Cardiac muscle cell (in vitro differentiated cells and primary cell): ENCODE data around the gene MAP4. TPM values are rescaled to one million over a fixed set of nuclear protein-coding genes. Genes with fewer than 3 reads are reported as not detected.
A peak's percentile ranks its signal among the peaks of the same experiment; 100 is the strongest.
"Not testable (repeated sequence)": the region's sequence is repeated elsewhere in the genome, so short reads cannot be mapped to it uniquely, and the experiment has no call there.

Experiments
- DNase-seq, 2 donors: peaks; one replicate each; pipeline versions ENCODE4 v3.0.0 to v3.0.0-alpha.2; 2010 to 2017; ENCODE audit warnings: low read depth in 1 of 2, low spot score in 1 of 2
- H3K27ac ChIP-seq: fragments of 200-600 bp; sonication (generic); 2 replicates; pipeline ENCODE4 v1.5.1; 2016
- H3K27me3 ChIP-seq: fragments of 200-600 bp; sonication (generic); 2 replicates; pipeline ENCODE4 v1.6.0; 2016; ENCODE audit warnings: control low read depth
- H3K36me3 ChIP-seq: fragments of 200-600 bp; sonication (generic); 2 replicates; pipeline ENCODE4 v1.5.1; 2016; ENCODE audit warnings: control low read depth
- H3K4me1 ChIP-seq: fragments of 200-600 bp; sonication (generic); 2 replicates; pipeline ENCODE4 v1.8.1; 2017; ENCODE audit warnings: low read depth, mild to moderate bottlenecking, mixed run types
- H3K4me3 ChIP-seq: fragments of 200-600 bp; sonication (generic); 2 replicates; pipeline ENCODE4 v1.5.1; 2016; ENCODE audit warnings: mild to moderate bottlenecking
- H3K9me3 ChIP-seq: fragments of 200-600 bp; sonication (generic); 2 replicates; pipeline ENCODE4 v1.5.1; 2017; ENCODE audit warnings: low read depth, mild to moderate bottlenecking, control low read depth
- polyA plus RNA-seq: library from polyadenylated mRNA; unstranded; fragments of >200 nt; fragmentation: Nextera tagmentation; extraction: Ambion mirVana; gene quantifications from 2 replicates; pipeline ENCODE4 v1.2.1, GENCODE V29; 2016
- total RNA-seq: library from RNA; depleted of rRNA; stranded (reverse); fragments of >200 nt; gene quantifications from 2 replicates; pipeline ENCODE4 v1.2.3, GENCODE V29; 2016
- TF ChIP-seq, protein P1 (sequence below): IDR thresholded peaks from 2 replicates; pipeline ENCODE4 v1.5.1; 2012; ENCODE audit warnings: low read depth, mild to moderate bottlenecking, low read length

Gene MAP4
- total and polyA plus RNA-seq, 2 experiments from 2014 or later = 136 to 138 TPM

GRCh38 chr3:47838503-47838902, 177.7 kb downstream of the MAP4 start:
- no peak for DNase-seq
- H3K4me3 ChIP-seq = no peak overlapping the region
- peaks cover 35% of the 10 kb centered on the region for H3K36me3 ChIP-seq

GRCh38 chr3:47836986-47837385, 179.2 kb downstream of the MAP4 start:
- peaks cover 26% of the 10 kb centered on the region for H3K36me3 ChIP-seq
- no peak overlapping the region for H3K4me3 ChIP-seq
- no peaks in the 10 kb centered on the region for H3K9me3 ChIP-seq
- TF ChIP-seq, protein P1, sequence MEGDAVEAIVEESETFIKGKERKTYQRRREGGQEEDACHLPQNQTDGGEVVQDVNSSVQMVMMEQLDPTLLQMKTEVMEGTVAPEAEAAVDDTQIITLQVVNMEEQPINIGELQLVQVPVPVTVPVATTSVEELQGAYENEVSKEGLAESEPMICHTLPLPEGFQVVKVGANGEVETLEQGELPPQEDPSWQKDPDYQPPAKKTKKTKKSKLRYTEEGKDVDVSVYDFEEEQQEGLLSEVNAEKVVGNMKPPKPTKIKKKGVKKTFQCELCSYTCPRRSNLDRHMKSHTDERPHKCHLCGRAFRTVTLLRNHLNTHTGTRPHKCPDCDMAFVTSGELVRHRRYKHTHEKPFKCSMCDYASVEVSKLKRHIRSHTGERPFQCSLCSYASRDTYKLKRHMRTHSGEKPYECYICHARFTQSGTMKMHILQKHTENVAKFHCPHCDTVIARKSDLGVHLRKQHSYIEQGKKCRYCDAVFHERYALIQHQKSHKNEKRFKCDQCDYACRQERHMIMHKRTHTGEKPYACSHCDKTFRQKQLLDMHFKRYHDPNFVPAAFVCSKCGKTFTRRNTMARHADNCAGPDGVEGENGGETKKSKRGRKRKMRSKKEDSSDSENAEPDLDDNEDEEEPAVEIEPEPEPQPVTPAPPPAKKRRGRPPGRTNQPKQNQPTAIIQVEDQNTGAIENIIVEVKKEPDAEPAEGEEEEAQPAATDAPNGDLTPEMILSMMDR = no peak
- DNase-seq = no peak
- H3K4me1 ChIP-seq = no peaks in the 10 kb centered on the region
- H3K27ac ChIP-seq = no peak overlapping the region
- no peaks in the 10 kb centered on the region for H3K27me3 ChIP-seq

More at GRCh38 chr3:47838503-47838902, 177.7 kb downstream of the MAP4 start:
- TF ChIP-seq, protein P1 = no peak
- Histone ChIP-seq H3K27ac (no peak overlapping the region), H3K9me3 (no peaks in the 10 kb centered on the region), H3K27me3 (no peaks in the 10 kb centered on the region), H3K4me1 (no peaks in the 10 kb centered on the region)

DNA sequence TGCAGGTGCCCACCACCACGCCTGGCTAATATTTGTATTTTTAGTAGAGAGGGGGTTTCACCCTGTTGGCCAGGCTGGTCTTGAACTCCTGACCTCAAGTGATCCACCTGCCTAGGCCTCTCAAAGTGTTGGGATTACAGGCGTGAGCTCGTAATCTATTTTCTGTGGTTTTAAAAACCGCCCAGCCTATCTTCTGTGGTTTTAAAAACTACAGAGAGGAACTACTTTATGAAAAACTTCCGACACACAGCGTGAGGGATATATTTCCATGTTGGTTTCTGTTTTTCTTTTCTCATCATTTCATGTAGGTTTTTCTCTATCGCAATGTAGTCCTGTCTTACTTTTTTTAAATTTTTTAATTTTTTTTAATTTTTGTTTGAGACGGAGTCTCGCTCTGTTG, 186.7 kb downstream of the MAP4 start:
- not testable (repeated sequence) for H3K27ac ChIP-seq, H3K27me3 ChIP-seq, DNase-seq, H3K4me1 ChIP-seq, H3K9me3 ChIP-seq, H3K4me3 ChIP-seq
- peaks cover 42% of the 10 kb centered on the region for H3K36me3 ChIP-seq

- peak overlapping the region; percentile 97 for H3K4me3 ChIP-seq
- H3K27me3 ChIP-seq = no peaks in the 10 kb centered on the region
- H3K4me1 ChIP-seq = peaks cover 6% of the 10 kb centered on the region
- no peaks in the 10 kb centered on the region for H3K9me3 ChIP-seq
- TF ChIP-seq, protein P1 = no peak
- H3K27ac ChIP-seq = peak overlapping the region; percentile 82
- H3K36me3 ChIP-seq = peaks cover 30% of the 10 kb centered on the region
- DNase-seq = no peak
Observed at GRCh38 chr3:47825590-47825989, 190.6 kb downstream of the MAP4 start.

DNA sequence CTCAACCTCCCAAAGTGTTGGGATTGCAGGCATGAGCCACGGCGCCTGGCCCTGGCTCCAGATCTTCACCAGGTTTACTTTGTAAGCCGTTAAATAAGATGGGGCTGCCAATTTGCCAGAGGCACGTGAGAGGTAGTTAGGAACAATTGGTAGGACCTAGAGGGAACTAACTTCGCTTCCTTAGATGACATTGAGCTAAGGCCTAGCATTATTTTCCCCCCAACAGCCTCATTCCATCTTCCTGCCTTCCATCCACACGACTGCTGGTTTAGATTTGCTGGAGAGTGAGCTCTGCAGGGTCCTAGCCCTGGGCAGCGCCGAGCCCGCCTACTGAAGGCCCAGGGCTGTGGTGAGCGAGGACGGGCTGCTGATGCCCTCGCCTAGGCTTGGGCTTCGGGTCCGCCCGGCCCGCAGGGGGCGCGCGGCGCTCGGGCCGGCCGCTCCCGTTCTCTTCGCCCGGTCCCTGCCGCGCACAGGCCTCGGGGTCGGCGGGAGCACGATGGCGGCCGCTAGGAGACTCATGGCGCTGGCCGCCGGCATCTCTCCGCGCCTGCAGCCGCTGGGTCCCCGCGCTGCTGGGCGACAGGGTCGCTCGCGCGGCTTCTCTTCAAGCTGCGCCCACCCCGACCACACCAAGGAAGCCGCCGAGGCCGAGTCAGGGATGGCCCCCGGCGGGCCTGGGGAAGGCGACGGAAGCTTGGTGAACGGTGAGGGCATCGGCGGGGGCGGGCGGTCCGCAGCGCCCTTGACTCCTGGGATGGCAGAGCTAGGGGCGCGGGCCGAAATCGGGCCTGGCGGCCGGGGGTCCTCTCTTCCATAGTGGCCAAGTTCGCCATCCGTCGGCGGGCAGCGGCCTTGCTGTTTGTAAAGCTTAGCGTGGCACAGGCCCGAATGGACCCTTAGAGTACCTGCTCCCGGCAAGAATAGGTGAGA, 191.4 kb downstream of the MAP4 start:
- Histone ChIP-seq H3K4me1 (peaks cover 6% of the 10 kb centered on the region), H3K27ac (peak overlapping the region; percentile 82), H3K4me3 (peak overlapping the region; percentile 97), H3K36me3 (peaks cover 24% of the 10 kb centered on the region), H3K9me3 (no peaks in the 10 kb centered on the region), H3K27me3 (no peaks in the 10 kb centered on the region)
- TF ChIP-seq, protein P1 = peak; percentile 78
- peak; percentile 92 for DNase-seq

DNA sequence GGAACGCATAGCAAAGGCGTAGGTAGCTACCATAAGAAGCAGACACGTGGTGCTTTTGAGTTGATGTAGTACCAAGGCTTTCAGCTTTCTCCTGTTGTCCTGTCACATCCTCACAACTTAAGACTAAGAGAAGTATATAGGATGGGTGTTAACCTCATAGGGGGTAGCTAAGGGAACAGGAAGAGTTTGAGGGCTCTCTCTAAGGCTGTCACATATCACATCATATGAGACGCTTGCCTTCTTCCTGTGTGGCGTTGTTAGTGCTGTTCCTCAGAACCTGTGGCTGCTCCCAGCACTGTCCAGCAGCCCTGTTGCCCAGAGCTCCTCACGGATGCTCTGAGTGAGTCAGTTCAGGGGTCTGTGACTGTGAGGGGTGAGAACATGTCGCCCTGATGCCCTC, 198.6 kb downstream of the MAP4 start:
- DNase-seq = no peak
- Histone ChIP-seq H3K27ac (peak overlapping the region; percentile 3), H3K4me1 (no peaks in the 10 kb centered on the region), H3K36me3 (peaks cover 6% of the 10 kb centered on the region), H3K27me3 (no peaks in the 10 kb centered on the region), H3K9me3 (no peaks in the 10 kb centered on the region), H3K4me3 (no peak overlapping the region)
- TF ChIP-seq, protein P1 = no peak
